A204.1 (cell line): Measurements from ENCODE around the gene PGAM2.

Experiments used
- FAIRE-seq: peaks from 2 replicates; lab custom pipeline; 2012; peaks lifted over from hg19 to GRCh38; lab: Jason Lieb, UNC

Gene PGAM2

DNA sequence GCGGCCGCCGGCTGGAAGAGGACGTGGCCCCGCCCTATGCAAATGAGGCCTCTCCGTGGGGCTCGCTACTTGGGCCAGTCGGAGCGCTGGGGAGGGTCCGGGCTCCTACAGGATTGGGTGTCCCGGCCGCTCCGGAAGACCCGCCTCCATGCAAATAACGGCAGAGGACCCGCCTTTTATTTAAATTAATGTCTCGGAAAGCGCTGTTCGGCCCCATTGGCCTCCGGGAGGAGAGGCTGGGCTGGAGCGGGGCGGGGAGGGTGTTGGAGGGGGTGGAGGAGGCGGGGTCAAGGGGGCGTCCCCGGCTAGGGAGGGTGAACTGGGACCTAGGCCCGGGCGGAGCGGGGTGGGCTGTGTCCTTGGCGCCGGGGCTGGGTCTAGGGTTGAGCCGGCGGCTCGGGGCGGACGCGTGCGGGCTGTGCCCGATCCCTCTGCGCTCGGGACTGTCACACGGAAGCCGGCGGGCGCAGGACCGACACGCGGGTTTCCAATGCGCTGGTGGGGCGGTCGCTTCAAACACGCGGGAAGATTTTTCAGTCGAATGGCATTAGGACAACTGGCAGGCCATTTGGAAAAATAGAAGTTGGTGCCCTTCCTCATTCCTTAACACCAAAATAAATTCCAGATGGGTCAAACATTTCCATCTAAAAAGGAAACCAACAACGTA lies 17.3 kb upstream of the PGAM2 start:
- peak; percentile 75 for FAIRE-seq

DNA sequence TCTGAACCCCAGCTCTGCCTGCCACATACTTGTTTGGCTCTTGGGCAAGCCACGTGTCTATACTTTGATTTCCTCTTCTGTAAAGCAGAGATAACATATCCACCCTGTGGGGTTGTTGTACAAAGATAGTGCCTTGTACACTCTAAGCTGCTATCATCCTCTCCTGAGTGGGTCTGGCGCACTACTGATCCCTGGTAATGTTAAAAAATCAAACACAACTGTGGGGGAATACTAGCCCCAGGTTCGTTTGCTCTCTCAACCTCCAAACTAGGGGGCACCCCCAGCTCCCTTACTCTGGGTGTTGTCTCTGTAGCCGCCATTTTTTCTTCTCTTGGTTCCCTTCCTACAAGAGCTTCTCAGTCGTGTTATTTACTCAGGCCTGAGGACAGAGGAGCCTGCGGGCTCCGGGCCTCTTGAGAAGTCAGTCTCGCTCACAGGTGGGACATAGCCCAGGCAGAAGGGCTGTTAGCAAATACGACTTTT lies 15.9 kb upstream of the PGAM2 start:
- FAIRE-seq = no peak

DNA sequence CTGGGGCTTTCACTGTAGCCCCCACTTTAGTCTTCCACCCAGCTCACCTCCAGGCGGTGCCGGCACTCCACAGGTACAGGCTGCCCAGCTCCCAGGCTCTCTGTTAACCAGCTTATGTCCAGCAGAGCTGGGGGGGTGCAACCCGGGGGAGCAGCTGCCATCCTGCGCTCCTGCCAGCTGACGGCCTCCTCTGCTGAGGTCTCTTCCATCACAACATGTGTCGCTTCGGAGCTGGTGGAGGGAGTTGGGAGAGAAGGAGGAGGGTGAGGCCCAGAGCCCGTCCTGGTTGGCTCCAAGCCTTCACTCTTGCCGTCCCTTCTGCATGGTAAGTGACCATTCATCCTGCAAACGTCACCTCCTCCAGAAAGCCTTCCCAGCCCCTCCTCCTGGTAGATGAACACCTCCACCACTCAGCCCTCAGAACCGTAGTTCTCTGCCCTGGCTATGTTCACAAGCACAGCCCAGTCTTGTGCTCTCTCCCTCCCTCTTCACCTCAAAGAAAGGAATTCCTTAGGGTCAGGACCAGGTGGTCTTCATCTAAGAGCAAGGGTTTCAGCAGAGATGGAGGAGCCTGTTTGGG lies 15.4 kb upstream of the PGAM2 start:
- FAIRE-seq = no peak

DNA sequence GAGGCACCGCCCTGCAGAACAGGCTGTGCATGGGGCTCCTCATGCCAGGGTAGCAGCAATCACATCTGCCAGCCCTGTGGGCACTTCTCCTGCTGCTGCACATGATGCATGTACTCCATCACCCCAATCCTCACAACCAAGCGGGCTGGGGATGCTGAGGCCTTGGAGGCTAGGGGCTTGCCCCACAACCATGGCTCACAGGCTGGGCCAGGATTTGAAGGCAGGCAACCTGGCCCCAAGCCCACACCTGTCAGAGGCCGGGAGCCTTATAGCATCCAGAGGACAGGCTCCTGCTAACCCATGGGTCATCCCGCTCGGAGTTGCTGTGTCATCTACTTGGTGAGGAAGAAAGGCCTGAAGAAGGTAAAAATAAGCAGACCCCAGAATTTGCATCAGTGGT lies 14.8 kb upstream of the PGAM2 start:
- no peak for FAIRE-seq

DNA sequence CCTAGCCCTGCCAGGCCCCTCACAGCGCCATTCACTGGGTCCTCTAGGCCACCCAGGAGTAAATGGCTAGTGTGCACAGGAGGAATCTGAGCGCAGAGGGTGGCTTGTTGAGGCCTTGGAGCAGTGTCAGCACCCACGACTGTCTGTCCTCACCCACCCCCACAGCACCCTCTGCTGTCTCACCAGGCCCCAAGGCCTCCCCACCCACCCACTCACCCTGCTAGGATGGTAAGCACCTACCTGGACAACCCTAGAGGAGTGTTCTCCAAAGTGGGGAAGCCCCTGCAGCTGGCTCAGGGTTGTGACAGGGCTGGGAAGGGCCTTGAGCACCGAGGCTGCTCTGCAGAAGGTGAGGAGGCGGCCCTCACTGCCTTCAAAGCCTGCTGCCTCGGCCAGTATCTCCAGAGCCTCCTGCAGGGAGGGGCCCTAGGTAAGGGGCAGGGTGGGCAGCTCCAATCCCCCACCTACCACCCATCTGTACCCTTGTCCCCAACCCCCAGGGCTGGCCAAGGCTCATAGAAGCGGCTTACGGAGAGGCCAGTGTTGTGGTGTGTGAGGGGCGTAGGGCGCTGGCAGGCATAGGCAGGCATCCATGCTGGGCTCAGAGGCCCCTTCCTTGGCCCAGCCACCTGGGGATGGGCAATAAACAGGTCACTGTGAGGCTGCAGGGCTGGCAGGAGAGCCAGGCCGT lies 14.1 kb upstream of the PGAM2 start:
- no peak for FAIRE-seq

DNA sequence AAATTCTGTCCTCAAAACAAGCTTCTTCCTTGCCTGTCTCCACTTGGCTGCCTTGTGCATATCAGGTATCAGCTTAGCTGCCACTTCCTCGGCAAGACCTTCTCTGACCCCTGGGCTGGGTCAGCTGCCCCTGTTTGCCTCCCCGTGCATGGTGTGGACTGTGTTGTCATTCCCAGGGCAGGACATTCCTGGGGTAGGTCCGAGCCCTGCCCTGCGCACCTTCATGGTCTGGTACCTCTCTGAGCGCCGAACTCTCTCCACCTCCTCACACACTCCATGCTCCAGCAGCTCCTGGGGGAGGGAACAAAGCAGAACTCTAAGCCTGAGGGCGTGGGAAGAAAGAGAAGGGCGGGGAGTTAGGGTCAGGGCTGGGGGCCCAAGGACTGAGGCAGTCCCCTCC lies 13.2 kb upstream of the PGAM2 start:
- no peak for FAIRE-seq

DNA sequence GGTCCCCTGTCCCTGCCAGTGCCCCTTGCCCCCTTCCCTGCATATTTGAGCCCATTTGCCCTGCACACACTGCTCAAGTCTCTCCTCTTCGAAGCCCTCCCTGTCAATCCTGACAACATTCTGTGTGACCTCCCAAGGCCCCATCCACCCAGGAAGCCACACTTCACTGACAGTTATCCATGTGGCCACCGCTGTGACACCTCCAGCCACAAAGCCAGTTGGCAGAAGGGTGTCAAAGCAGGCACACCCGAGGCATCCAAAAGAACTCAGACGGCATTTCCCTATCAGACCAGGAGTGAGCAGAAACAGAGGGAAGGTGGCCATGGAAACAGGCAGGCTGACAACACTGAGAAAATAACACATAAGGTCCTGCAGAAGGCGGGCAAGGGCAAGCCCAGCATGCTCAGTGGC lies 12.3 kb upstream of the PGAM2 start:
- no peak for FAIRE-seq

DNA sequence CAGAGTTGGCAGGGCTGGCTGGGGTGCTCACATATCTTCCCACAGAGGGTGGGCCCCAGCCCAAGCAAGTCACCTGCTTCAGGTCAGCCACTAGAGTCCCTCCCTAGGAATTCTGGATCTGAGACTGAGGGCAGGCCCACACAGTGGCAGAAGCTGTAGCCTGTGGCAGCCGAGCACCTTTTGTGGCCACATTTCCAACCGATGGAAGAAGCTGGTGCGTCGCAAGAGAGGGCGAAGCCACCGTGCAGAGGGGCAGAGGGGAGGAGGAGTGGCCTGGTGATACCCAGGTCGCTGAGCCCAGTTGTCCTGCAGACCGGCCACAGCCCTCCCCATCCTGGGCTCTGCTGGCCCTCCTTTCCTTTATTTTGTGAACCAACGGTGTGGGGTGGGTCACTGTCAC lies 11.7 kb upstream of the PGAM2 start:
- FAIRE-seq = no peak

DNA sequence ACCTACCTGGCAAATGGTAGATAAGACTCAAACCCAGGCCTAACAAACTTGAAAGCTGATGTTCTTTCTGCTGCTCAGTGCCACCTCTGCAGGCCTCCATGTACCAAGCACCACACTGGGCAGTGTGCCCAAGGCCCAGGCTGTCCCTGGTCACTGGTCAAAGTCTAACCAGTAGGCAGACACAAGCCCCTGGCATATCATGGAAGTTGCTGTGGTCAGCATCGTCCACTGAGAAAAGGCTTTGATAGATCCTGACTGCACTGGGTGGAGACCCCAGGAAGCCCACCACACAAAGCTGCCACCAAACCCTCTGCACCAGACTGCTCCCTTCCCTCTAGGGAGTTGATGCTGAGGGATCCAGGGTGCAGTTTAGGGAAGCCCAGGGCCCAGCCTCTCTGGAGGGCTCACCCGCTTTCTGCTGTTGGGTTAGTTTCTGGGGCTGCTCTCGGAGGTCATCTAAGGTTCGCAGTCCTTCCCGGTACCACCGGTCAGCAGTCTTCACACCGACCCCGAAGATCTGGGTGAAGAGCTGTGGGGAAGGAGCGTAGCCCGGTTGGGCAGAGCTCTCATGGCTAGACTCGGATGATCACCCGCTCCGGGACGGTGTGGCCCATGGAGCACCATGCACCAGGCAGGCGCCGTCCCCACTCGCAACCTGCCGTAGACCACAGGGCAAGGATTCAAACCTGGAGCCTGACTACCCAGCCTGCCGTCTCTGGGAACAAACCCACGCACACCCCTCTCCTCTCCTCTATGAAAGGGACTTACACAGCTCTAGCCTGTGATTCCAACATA lies 10.9 kb upstream of the PGAM2 start:
- FAIRE-seq = no peak

DNA sequence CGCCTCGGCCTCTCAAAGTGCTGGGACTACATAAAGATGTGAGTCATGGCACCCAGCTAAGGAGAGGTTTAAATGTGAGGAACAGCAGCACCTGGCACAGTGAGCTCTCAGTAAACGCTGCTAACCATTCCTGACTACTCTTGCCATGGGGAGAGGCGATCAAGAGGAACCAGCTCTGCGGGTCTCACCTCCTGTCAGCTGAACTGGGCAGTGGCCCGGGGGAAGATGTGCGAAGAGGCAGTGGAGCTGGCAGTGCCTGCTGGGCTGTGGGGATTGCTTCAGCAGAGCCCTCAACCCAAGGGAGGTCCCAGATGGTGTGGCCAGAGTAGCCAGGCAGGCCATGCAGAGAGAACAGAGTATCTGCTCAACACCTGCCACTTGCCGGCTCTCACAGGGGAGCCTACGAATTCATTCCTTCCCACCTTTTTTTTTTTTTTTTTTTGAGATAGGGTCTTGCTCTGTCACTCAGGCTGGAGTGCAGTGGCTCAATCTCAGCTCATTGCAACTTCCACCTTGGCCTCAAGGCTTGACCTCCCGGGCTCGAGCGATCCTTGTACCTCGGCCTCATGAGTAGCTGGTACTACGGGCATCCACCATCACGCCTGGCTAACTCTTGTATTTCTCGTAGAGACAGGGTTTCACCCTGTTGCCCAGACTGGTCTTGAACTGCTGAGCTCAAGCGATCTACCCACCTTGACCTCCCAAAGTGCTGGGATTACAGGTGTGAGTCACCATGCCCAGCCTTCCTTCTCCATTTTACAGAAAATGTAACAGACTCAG lies 10.1 kb upstream of the PGAM2 start:
- no peak for FAIRE-seq

DNA sequence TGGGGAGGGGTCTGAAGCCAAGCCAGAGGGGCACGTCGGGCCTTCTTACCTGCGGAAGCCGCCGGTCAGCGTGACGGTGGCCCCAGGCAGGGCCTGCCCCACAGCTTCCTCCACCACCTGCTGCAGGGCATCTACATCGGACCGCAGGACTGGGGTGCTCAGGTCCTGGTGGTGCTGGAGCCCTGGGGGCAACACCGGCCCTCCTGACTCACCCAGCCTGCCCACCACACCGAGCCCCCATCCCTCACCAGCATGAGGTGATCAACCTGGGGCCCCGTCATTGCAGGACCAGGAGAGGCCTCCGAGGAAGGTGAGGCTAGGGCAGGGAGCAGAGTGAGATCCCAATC lies 9.0 kb upstream of the PGAM2 start:
- no peak for FAIRE-seq

DNA sequence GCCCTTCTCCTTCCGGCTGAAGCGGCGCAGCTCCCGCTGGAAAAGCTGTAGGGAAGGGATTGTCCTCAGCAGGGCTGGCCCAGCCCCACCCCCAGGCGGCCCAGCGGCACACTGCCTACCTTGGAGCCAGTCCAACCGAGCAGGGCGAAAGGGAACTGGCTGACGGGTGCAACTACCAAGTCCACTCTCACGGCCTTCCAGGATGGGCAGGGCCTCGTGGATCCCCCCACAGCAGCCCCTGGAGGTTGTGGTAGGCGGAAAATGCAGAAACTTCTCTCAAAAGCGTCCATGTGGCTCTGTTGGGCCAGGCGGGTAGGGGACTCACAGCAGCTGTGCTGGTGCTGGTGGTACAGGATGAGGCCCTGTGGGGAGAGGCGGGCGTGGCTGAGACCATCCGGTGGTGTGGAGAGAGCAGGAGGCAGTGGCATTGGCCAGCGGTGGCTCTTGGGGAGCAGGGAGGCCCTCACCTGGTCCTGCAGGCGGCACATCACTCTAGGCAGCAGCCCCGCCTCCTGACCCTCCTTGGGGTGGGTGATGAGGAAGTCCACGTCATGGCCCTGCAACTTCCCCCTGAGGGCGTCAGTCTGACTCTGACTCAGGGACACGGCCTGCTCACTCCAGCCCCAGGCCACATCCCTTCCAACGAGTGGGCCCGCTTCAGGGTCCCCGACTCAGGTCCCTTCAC lies 8.4 kb upstream of the PGAM2 start:
- no peak for FAIRE-seq

DNA sequence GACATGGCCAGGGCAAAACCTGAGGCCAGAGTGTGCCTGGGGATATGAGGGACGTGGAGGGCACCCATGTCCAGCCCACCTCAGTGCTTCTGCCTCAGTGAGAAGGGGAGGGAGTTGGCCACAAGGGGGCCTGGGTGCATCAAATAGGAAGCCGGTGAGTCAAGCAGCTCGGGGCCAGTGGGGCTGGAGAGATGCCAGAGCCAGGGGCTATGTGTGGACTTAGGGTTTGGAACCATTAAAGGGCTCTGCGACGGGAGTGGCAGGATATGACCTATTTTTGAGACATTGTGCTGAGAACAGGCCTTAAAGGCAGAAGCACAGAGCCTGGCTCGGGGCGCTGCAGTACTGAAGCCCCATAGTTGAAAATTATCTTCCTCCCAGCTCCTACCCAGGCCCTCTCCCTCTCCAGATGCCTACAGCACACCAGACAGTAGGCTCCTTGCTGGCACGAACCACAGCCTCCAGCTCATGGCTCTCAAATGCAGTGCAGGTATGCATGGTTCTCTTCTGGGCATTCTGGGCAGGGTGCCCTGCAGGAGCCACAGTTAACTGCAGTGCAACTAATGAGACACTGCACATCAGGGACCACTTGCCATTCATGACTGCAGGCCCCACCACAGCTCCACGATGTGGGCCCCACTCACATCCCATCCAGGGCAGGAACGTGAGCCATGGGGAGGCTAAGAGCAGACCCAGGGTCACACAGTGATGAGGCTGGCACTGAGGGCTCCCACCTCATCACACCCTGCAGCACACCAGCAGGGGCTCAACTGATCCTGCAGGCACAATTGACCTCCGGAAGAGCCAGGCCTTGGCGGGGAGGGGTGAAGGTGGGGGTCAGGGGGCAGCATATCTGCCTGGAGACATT lies 7.2 kb upstream of the PGAM2 start:
- FAIRE-seq = no peak

DNA sequence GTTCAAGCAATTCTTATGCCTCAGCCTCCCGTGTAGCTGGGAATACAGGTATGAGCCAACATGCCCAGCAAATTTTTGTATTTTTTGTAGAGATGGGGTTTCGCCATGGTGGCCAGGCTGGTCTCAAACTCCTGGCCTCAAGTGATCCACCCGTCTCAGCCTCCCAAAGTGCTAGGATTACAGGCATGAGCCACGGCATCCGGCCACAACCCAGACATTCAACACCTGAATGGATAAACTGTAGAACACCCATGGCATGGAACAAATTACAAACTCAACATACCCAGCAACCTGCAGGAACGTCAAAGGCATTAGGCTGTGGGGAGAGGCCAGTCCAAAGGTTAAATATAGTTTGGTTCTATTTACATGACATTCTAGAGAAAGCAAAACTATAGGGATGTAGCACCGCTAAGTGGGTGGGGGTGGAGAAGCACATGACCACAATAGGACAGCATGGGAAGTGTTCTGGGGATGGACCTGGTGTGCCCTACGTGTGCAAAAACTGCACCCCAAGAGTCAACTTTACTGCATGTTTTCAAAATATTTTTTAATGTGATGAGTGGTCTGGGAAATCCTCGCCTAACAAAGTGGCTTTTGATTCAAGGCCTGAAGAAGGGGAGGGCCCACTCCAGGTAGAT lies 6.5 kb upstream of the PGAM2 start:
- no peak for FAIRE-seq

DNA sequence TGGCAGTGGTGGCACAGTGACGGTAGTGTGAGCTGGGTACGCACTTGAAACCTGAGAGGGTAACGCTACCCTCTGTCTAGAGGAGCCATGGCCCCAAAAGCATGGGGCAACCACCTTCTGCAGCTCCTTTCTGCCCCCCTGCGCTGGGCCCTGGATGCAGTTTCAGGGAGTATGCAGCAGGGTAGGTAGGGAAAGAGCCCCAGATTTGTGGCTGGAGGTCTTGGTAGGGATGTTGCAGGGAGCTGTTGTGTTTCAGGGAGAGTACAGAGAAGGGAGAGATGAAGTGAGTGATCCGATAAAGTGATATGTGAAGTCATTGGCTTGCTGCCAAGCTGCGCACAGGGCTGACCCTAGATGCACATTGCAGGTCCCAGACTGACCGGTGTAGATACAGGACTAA lies 2.7 kb upstream of the PGAM2 start:
- no peak for FAIRE-seq

DNA sequence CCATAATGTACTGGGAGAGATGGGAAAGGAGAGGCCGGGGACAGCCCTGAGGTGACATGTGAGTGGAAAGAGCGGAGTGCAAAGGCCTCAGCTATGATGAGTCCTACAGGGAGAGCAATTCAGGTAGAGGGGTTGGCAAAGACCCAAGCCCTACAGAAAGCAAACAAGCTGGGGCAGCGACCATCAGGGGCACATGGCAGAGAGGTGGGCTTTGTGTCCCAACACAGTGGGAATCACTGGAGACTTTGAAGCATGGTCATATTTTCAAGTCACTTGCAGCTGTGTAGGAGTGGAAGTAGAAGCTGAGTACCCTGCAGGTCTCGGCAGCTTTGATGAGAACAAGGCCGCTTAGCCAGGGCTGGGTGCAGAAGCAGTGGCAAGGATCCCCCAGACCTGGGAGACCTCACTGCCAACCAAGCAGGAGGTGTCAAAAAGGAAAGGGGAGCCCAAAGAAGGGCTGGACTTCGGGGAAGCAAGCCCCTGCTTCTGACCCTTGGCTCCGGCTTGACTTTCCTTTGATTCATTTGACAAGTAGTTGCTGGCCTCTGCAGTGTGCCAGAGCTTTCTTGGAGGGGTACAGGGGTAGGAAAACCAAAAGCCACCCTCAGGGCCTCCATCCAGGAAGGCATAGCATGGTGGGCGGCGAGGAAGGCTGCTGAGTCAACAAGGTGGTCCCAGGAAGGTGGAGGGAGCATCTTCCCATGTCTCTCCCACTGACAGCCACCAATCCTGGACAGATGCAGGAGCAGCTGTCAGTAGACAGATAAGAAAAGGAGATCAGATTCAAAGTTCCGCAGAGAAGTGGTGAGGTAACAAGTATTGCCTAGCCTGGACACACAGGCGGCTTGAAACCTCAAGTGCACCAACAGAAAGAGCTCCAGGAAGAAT lies 1.9 kb upstream of the PGAM2 start:
- no peak for FAIRE-seq

DNA sequence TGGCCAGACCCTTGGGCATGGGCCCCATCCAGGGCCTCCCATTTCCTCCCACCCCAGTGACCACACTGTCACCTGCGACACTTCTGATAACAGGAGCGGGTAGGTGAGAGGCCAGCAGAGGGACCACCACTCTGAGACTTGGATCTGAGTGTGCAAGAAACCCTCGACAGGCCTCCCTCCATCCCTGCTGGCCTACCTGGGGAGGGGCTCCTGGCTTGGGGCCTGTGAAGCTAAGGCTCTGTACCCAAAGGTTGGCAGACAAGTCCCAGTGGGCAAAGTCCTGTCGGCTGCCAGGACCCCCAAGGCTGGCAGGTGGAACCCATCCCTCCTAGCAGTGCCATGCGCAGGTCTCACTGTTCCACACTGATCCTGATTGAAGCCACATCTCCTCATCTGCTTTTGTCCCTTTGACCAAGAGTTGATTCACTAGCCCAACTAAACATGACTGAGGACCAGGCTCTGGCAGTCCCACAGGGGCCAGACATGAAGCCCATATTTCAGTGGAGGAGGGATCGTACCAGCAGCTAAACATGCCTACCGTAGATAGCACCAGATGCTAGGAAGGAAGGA lies 1.2 kb upstream of the PGAM2 start:
- FAIRE-seq = no peak

DNA sequence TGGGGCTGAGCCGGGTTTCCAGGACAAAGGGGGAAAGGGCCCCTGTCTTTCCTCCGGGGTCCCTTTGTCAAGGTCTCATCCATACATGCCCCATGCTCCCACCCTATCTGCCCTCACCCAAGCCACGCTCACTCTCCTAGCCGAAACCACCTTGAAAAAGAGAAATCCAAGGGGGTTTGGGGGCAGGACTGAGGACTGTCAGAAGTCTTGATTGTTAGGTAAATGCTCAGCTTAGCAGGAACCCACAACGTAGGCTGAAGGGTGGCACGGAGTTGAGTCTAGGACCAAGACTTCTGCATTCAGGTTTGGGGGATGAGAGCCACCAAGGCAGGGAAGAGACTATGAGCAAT lies 719 bp upstream of the PGAM2 start:
- no peak for FAIRE-seq
